ENCODE measurements around the gene GLIPR2.
A peak's percentile ranks its signal among the peaks of the same experiment; 100 is the strongest.
"Not testable (repeated sequence)": the region's sequence is repeated elsewhere in the genome, so short reads cannot be mapped to it uniquely, and the experiment has no call there.

The GLIPR2 gene

GRCh38 chr9:36127652-36128244 is 8.8 kb upstream of the GLIPR2 start:
- no peak overlapping the region for H4K91ac ChIP-seq (ENCODE audit: low read depth, low read length, poor library complexity)
- H3K4me2 ChIP-seq (ENCODE audit: insufficient read depth, low read length, poor library complexity, severe bottlenecking) = no peak overlapping the region
- no peak overlapping the region for H2BK12ac ChIP-seq (ENCODE audit: low read length)
- no peaks in the 10 kb centered on the region for H3K79me1 ChIP-seq (ENCODE audit: low read depth, low read length)
- no peak overlapping the region for H3K4me3 ChIP-seq (ENCODE audit: low read length in 2 of 2)
- no peak overlapping the region for H3K23ac ChIP-seq (ENCODE audit: low read depth, low read length, poor library complexity)
- no peak for DNase-seq (ENCODE audit: low spot score)
- no peak overlapping the region for H2BK15ac ChIP-seq (ENCODE audit: low read length)
- H2BK5ac ChIP-seq (ENCODE audit: low read length) = no peak overlapping the region
- H3K27ac ChIP-seq (replicated peaks; ENCODE audit: low read length) = no peak overlapping the region
- H2BK120ac ChIP-seq (ENCODE audit: low read depth, low read length) = no peak overlapping the region
- H3K4ac ChIP-seq (ENCODE audit: low read length) = no peak overlapping the region
- H3K14ac ChIP-seq (ENCODE audit: low read length) = no peak overlapping the region
- WGBS, 2 donors (ENCODE audit: extremely low coverage in 2 of 2, insufficient read length in 2 of 2, insufficient replicate concordance in 1 of 2) = no CpG with 5 or more reads among the region's 5 CpGs
- H3K9ac ChIP-seq (ENCODE audit: low read depth, low read length, poor library complexity) = no peak overlapping the region
- no peaks in the 10 kb centered on the region for H3K4me1 ChIP-seq (ENCODE audit: control insufficient read depth in 2 of 2, insufficient read depth in 1 of 2, low read depth in 1 of 2, low read length in 2 of 2)
- no peak overlapping the region for H2AFZ ChIP-seq (ENCODE audit: low read length)
- H3K9me3 ChIP-seq (replicated peaks in 1 of 2; ENCODE audit: control insufficient read depth in 2 of 2, insufficient read depth in 1 of 2, low read depth in 1 of 2, low read length in 2 of 2) = no peaks in the 10 kb centered on the region
- H2AK5ac ChIP-seq (ENCODE audit: low read depth, low read length) = no peak overlapping the region
- no peak overlapping the region for H4K8ac ChIP-seq (ENCODE audit: low read depth, low read length)
- H3K36me3 ChIP-seq (replicated peaks in 1 of 2; ENCODE audit: control insufficient read depth in 2 of 2, insufficient read depth in 2 of 2, low read length in 2 of 2) = peaks cover 1 to 13% of the 10 kb centered on the region in 2 donors
- H3K18ac ChIP-seq (ENCODE audit: low read length) = no peak overlapping the region
- peaks cover 0 to 6% (median 0%) of the 10 kb centered on the region in 3 experiments for H3K27me3 ChIP-seq (ENCODE audit: control insufficient read depth in 3 of 3, insufficient read depth in 3 of 3, low read depth in 1 of 3, low read length in 3 of 3)

GRCh38 chr9:36128349-36128748 is 8.2 kb upstream of the GLIPR2 start:
- no peak overlapping the region for H3K9ac ChIP-seq (ENCODE audit: low read depth, low read length, poor library complexity)
- no peak overlapping the region for H4K91ac ChIP-seq (ENCODE audit: low read depth, low read length, poor library complexity)
- whole genome bisulfite sequencing, 2 donors (ENCODE audit: extremely low coverage in 2 of 2, insufficient read length in 2 of 2, insufficient replicate concordance in 1 of 2) = no CpG with 5 or more reads among the region's 8 CpGs
- peaks cover 0 to 7% of the 10 kb centered on the region in 2 donors for H3K36me3 ChIP-seq (replicated peaks in 1 of 2; ENCODE audit: control insufficient read depth in 2 of 2, insufficient read depth in 2 of 2, low read length in 2 of 2)
- H2AK5ac ChIP-seq (ENCODE audit: low read depth, low read length) = no peak overlapping the region
- no peak overlapping the region for H3K4me2 ChIP-seq (ENCODE audit: insufficient read depth, low read length, poor library complexity, severe bottlenecking)
- H3K9me3 ChIP-seq (replicated peaks in 1 of 2; ENCODE audit: control insufficient read depth in 2 of 2, insufficient read depth in 1 of 2, low read depth in 1 of 2, low read length in 2 of 2) = no peaks in the 10 kb centered on the region
- no peak overlapping the region for H2BK5ac ChIP-seq (ENCODE audit: low read length)
- H2BK120ac ChIP-seq (ENCODE audit: low read depth, low read length) = no peak overlapping the region
- H2BK12ac ChIP-seq (ENCODE audit: low read length) = no peak overlapping the region
- H2BK15ac ChIP-seq (ENCODE audit: low read length) = no peak overlapping the region
- H3K4ac ChIP-seq (ENCODE audit: low read length) = no peak overlapping the region
- H3K27me3 ChIP-seq (ENCODE audit: control insufficient read depth in 3 of 3, insufficient read depth in 3 of 3, low read depth in 1 of 3, low read length in 3 of 3) = peaks cover 0 to 12% (median 0%) of the 10 kb centered on the region in 3 experiments
- no peak overlapping the region for H3K18ac ChIP-seq (ENCODE audit: low read length)
- H3K4me3 ChIP-seq (ENCODE audit: low read length in 2 of 2) = peak overlapping the region in 1 of 2 donors; percentile 32
- no peak overlapping the region for H4K8ac ChIP-seq (ENCODE audit: low read depth, low read length)
- no peak overlapping the region for H2AFZ ChIP-seq (ENCODE audit: low read length)
- no peak for DNase-seq (ENCODE audit: low spot score)
- H3K14ac ChIP-seq (ENCODE audit: low read length) = peak overlapping the region; percentile 14
- H3K79me1 ChIP-seq (ENCODE audit: low read depth, low read length) = no peaks in the 10 kb centered on the region
- no peaks in the 10 kb centered on the region for H3K4me1 ChIP-seq (ENCODE audit: control insufficient read depth in 2 of 2, insufficient read depth in 1 of 2, low read depth in 1 of 2, low read length in 2 of 2)
- no peak overlapping the region for H3K23ac ChIP-seq (ENCODE audit: low read depth, low read length, poor library complexity)
- H3K27ac ChIP-seq (replicated peaks; ENCODE audit: low read length) = no peak overlapping the region

DNA sequence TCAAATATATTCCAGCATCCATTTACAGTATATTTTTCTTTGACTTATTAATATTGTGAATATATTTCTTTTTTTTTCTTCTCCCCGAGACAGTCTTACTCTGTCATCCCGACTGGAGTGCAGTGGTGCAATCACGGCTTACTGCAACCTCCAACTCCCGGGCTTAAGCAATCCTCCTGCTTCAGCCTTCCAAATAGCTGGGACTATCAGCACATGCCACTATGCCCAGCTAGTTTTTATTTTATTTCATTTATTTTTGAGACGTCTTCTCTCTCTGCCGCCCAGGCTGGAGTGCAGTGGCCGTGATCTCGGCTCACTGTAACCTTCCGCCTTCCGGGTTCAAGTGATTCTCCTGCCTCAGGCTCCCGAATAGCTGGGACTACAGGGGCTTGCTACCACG is 7.4 kb upstream of the GLIPR2 start:
- no peaks in the 10 kb centered on the region for H3K9me3 ChIP-seq (replicated peaks in 1 of 2; ENCODE audit: control insufficient read depth in 2 of 2, insufficient read depth in 1 of 2, low read depth in 1 of 2, low read length in 2 of 2)
- H4K91ac ChIP-seq (ENCODE audit: low read depth, low read length, poor library complexity) = no peak overlapping the region
- no peak overlapping the region for H2BK15ac ChIP-seq (ENCODE audit: low read length)
- no peak overlapping the region for H3K23ac ChIP-seq (ENCODE audit: low read depth, low read length, poor library complexity)
- no peak overlapping the region for H2AK5ac ChIP-seq (ENCODE audit: low read depth, low read length)
- H3K18ac ChIP-seq (ENCODE audit: low read length) = no peak overlapping the region
- H3K4me3 ChIP-seq (ENCODE audit: low read length in 2 of 2) = no peak overlapping the region
- no peak overlapping the region for H3K9ac ChIP-seq (ENCODE audit: low read depth, low read length, poor library complexity)
- no peak overlapping the region for H2AFZ ChIP-seq (ENCODE audit: low read length)
- H2BK12ac ChIP-seq (ENCODE audit: low read length) = no peak overlapping the region
- no peak overlapping the region for H3K4me2 ChIP-seq (ENCODE audit: insufficient read depth, low read length, poor library complexity, severe bottlenecking)
- H4K8ac ChIP-seq (ENCODE audit: low read depth, low read length) = no peak overlapping the region
- peaks cover 0 to 20% (median 0%) of the 10 kb centered on the region in 3 experiments for H3K27me3 ChIP-seq (ENCODE audit: control insufficient read depth in 3 of 3, insufficient read depth in 3 of 3, low read depth in 1 of 3, low read length in 3 of 3)
- peaks cover 0 to under 1% of the 10 kb centered on the region in 2 donors for H3K36me3 ChIP-seq (replicated peaks in 1 of 2; ENCODE audit: control insufficient read depth in 2 of 2, insufficient read depth in 2 of 2, low read length in 2 of 2)
- no peak overlapping the region for H2BK120ac ChIP-seq (ENCODE audit: low read depth, low read length)
- DNase-seq (ENCODE audit: low spot score) = no peak
- H3K27ac ChIP-seq (replicated peaks; ENCODE audit: low read length) = no peak overlapping the region
- no peak overlapping the region for H3K4ac ChIP-seq (ENCODE audit: low read length)
- H3K14ac ChIP-seq (ENCODE audit: low read length) = no peak overlapping the region
- H3K4me1 ChIP-seq (ENCODE audit: control insufficient read depth in 2 of 2, insufficient read depth in 1 of 2, low read depth in 1 of 2, low read length in 2 of 2) = no peaks in the 10 kb centered on the region
- no CpG with 5 or more reads among the region's 12 CpGs for WGBS, 2 donors (ENCODE audit: extremely low coverage in 2 of 2, insufficient read length in 2 of 2, insufficient replicate concordance in 1 of 2)
- H2BK5ac ChIP-seq (ENCODE audit: low read length) = no peak overlapping the region
- no peaks in the 10 kb centered on the region for H3K79me1 ChIP-seq (ENCODE audit: low read depth, low read length)

GRCh38 chr9:36131666-36132065 is 4.9 kb upstream of the GLIPR2 start:
- not testable (repeated sequence) for H4K8ac ChIP-seq (ENCODE audit: low read depth, low read length); H4K91ac ChIP-seq (ENCODE audit: low read depth, low read length, poor library complexity); H2BK120ac ChIP-seq (ENCODE audit: low read depth, low read length); H2AFZ ChIP-seq (ENCODE audit: low read length); H3K14ac ChIP-seq (ENCODE audit: low read length); H3K9me3 ChIP-seq (replicated peaks in 1 of 2; ENCODE audit: control insufficient read depth in 2 of 2, insufficient read depth in 1 of 2, low read depth in 1 of 2, low read length in 2 of 2); H3K4me2 ChIP-seq (ENCODE audit: insufficient read depth, low read length, poor library complexity, severe bottlenecking); H3K9ac ChIP-seq (ENCODE audit: low read depth, low read length, poor library complexity); H3K79me1 ChIP-seq (ENCODE audit: low read depth, low read length); H3K4me1 ChIP-seq (ENCODE audit: control insufficient read depth in 2 of 2, insufficient read depth in 1 of 2, low read depth in 1 of 2, low read length in 2 of 2); DNase-seq (ENCODE audit: low spot score); H2BK5ac ChIP-seq (ENCODE audit: low read length); H3K27ac ChIP-seq (replicated peaks; ENCODE audit: low read length); H2AK5ac ChIP-seq (ENCODE audit: low read depth, low read length); H3K23ac ChIP-seq (ENCODE audit: low read depth, low read length, poor library complexity); H3K36me3 ChIP-seq (replicated peaks in 1 of 2; ENCODE audit: control insufficient read depth in 2 of 2, insufficient read depth in 2 of 2, low read length in 2 of 2); H3K18ac ChIP-seq (ENCODE audit: low read length); H2BK15ac ChIP-seq (ENCODE audit: low read length); H3K4me3 ChIP-seq (ENCODE audit: low read length in 2 of 2); H2BK12ac ChIP-seq (ENCODE audit: low read length); H3K4ac ChIP-seq (ENCODE audit: low read length)
- no CpG with 5 or more reads among the region's 7 CpGs for WGBS, 2 donors (ENCODE audit: extremely low coverage in 2 of 2, insufficient read length in 2 of 2, insufficient replicate concordance in 1 of 2)
- peaks cover 0 to 38% (median 16%) of the 10 kb centered on the region in 3 experiments for H3K27me3 ChIP-seq (ENCODE audit: control insufficient read depth in 3 of 3, insufficient read depth in 3 of 3, low read depth in 1 of 3, low read length in 3 of 3)
